ENCODE results near the gene LETM1. TPM values are rescaled to one million over a fixed set of nuclear protein-coding genes. Genes with fewer than 3 reads are reported as not detected.

LETM1 gene
- total RNA-seq, 1 experiment from 2014 or later: 67.3 TPM

- H3K79me2 ChIP-seq (ENCODE audit: insufficient read depth, low read length): no peaks in the 10 kb centered on the region
- intact Hi-C loops (cut with micrococcal nuclease): no loop called here
- no peak for TF ChIP-seq ZBTB33 (IDR thresholded peaks at IDR 0.05; ENCODE audit: extremely low read depth, insufficient replicate concordance, low read length)
- TF ChIP-seq SRF (IDR thresholded peaks at IDR 0.05; ENCODE audit: low read depth): no peak
- no peak for TF ChIP-seq CTCF (IDR thresholded peaks at IDR 0.05 in 2 of 3, conservative IDR thresholded peaks at IDR 0.05 in 1 of 3; ENCODE audit: borderline replicate concordance in 1 of 3, insufficient read depth in 1 of 3, low read depth in 2 of 3, low read length in 2 of 3)
- no peak for TF ChIP-seq POLR2A (IDR thresholded peaks at IDR 0.05; ENCODE audit: borderline replicate concordance, extremely low read depth, insufficient read depth, insufficient read length)
- TF ChIP-seq ELF1 (IDR thresholded peaks at IDR 0.05; ENCODE audit: borderline replicate concordance, low read depth): no peak
- no peak for TF ChIP-seq ZFX (IDR thresholded peaks at IDR 0.05)
- no peak overlapping the region for H3K9ac ChIP-seq (ENCODE audit: low read length)
- H3K4me1 ChIP-seq (ENCODE audit: control insufficient read depth in 1 of 2, insufficient read depth in 2 of 2, low read length in 2 of 2): peaks cover 0 to 4% of the 10 kb centered on the region in 2 experiments; a peak in 2 of 4 replicates
- ChIA-PET RAD21 (ENCODE audit: low non-redundant PET in 1 of 2, low total read pairs in 2 of 2, uncharacterized antibody in 2 of 2, unreplicated experiment in 2 of 2) (no interaction called here), POLR2A (no interaction called here), CTCF (interaction anchor here (0.6 to 1.4 kb wide), 2 partner anchors 10 to 18 kb away, joined by 3 to 4 read pairs; no protein-coding TSS in a partner anchor)
- no peaks in the 10 kb centered on the region for H4K20me1 ChIP-seq (ENCODE audit: insufficient read depth)
- no peak overlapping the region for H2AFZ ChIP-seq (ENCODE audit: low read depth, low read length, poor library complexity, severe bottlenecking)
- H3K9me3 ChIP-seq (ENCODE audit: control insufficient read depth in 1 of 2, insufficient read depth in 1 of 2, low read depth in 1 of 2, low read length in 2 of 2): no peaks in the 10 kb centered on the region
- H3K27me3 ChIP-seq (ENCODE audit: insufficient read depth, low read length): no peaks in the 10 kb centered on the region
- DNase-seq (ENCODE audit: low read depth, low spot score): no peak
- H3K9me2 ChIP-seq (ENCODE audit: insufficient read depth): no peaks in the 10 kb centered on the region
- no peak overlapping the region for H3K4me3 ChIP-seq (replicated peaks in 1 of 2; ENCODE audit: low read depth in 1 of 2, low read length in 2 of 2)
- H3K4me2 ChIP-seq (ENCODE audit: low read length): no peak overlapping the region
- H3K27ac ChIP-seq (ENCODE audit: low read depth, low read length): no peak overlapping the region
- H3K36me3 ChIP-seq (ENCODE audit: control insufficient read depth in 1 of 2, insufficient read depth in 2 of 2, low read length in 2 of 2): no peaks in the 10 kb centered on the region
- ATAC-seq: no peak
- no TSS peak for BruUV-seq (replicated peaks)
These were observed 70.4 kb downstream of the LETM1 start for GRCh38 chr4:1785592-1785991.
